HepG2 (cell line): Measurements from ENCODE around the gene KCNJ6. TPM values are rescaled to one million over a fixed set of nuclear protein-coding genes. Genes with fewer than 3 reads are reported as not detected.

Source experiments
- ATAC-seq: fragments of 200-7000 bp; cut with Tn5 transposase; 3 replicates; pipeline ENCODE4 v1.9.1; 2020; ENCODE audit warnings: mild to moderate bottlenecking, moderate library complexity
- BruUV-seq: library from RNA; stranded (reverse); fragments of 400-500 nt; replicated peaks from 2 replicates; lab custom pipeline; 2021; lab: Mats Ljungman, UMichigan
- CTCF ChIA-PET: fragments of 300-600 bp; formaldehyde crosslinking; extraction: SDS; loops from one replicate; lab custom pipeline; 2021; ENCODE audit warnings: low total read pairs, inconsistent platforms, low intra/inter-chr PET ratio; lab: Yijun Ruan, JAX
- POLR2A ChIA-PET: fragments of 350-600 bp; sonication (Branson Sonifier 250); formaldehyde crosslinking; loops from one replicate; lab custom pipeline; 2020; ENCODE audit warnings: antibody characterized with exemption, inconsistent platforms; lab: Yijun Ruan, JAX
- DNase-seq: peaks from one replicate; pipeline ENCODE4 v3.0.0-alpha.2; 2015; ENCODE audit warnings: low spot score
- FAIRE-seq: peaks from 3 replicates; lab custom pipeline; 2011; peaks lifted over from hg19 to GRCh38; lab: Jason Lieb, UNC
- H2AFZ ChIP-seq: one replicate; pipeline ENCODE4 v1.6.1; 2011; ENCODE audit warnings: low read length, inconsistent platforms
- H3K27ac ChIP-seq: fragments of 300-600 bp; 3 replicates; pipeline ENCODE4 v1.8.0; 2011; ENCODE audit warnings: mixed run types, mild to moderate bottlenecking, mixed read lengths, low read length, inconsistent platforms; ENCODE audit not compliant: insufficient read depth; ENCODE audit errors: extremely low read length
- H3K27me3 ChIP-seq, 2 experiments: fragments of 200-600 bp in 1 of 2; 2 replicates in 1 of 2; 3 replicates in 1 of 2; pipeline versions ENCODE4 v1.6.0 to v1.8.0; 2011; ENCODE audit warnings: low read length in 2 of 2, mild to moderate bottlenecking in 2 of 2, moderate library complexity in 2 of 2, inconsistent platforms in 1 of 2; ENCODE audit not compliant: insufficient read depth in 2 of 2, control insufficient read depth in 1 of 2
- H3K36me3 ChIP-seq, 2 experiments: fragments of 200-600 bp in 1 of 2; replicated peaks in 1 of 2; 2 replicates in 1 of 2; 3 replicates in 1 of 2; pipeline versions ENCODE4 v1.5.1 to v1.8.0; 2011; ENCODE audit warnings: low read length in 2 of 2, inconsistent platforms in 1 of 2; ENCODE audit not compliant: insufficient read depth in 2 of 2, control insufficient read depth in 1 of 2
- H3K4me1 ChIP-seq: 2 replicates; pipeline ENCODE4 v1.5.1; 2012; ENCODE audit warnings: low read length, inconsistent platforms; ENCODE audit not compliant: insufficient read depth
- H3K4me2 ChIP-seq: 2 replicates; pipeline ENCODE4 v1.6.0; 2011; ENCODE audit warnings: low read depth, low read length, inconsistent platforms
- H3K4me3 ChIP-seq, 3 experiments: fragments of 200-600 bp in 1 of 3; sonication (generic), shearing (Covaris generic) in 1 of 3; replicated peaks in 1 of 3; 2 replicates each; pipeline ENCODE4 v1.5.1; 2011 to 2016; ENCODE audit warnings: low read length in 3 of 3, inconsistent platforms in 2 of 3, low read depth in 2 of 3, mild to moderate bottlenecking in 2 of 3, control low read depth in 1 of 3, mixed read lengths in 1 of 3; ENCODE audit not compliant: insufficient read depth in 1 of 3
- H3K79me2 ChIP-seq: one replicate; pipeline ENCODE4 v1.6.1; 2011; ENCODE audit warnings: low read length, inconsistent platforms; ENCODE audit not compliant: insufficient read depth
- H3K9ac ChIP-seq: 2 replicates; pipeline ENCODE4 v1.6.0; 2011; ENCODE audit warnings: mild to moderate bottlenecking, low read depth, low read length, inconsistent platforms; ENCODE audit not compliant: insufficient read depth
- H3K9me3 ChIP-seq: 2 replicates; pipeline ENCODE4 v1.5.1; 2012; ENCODE audit warnings: mild to moderate bottlenecking, low read length
- H4K20me1 ChIP-seq: 2 replicates; pipeline ENCODE4 v1.6.0; 2011; ENCODE audit warnings: inconsistent platforms, mild to moderate bottlenecking, low read length, moderate library complexity; ENCODE audit not compliant: insufficient read depth
- ATM ChIP-seq: fragments of 450-650 bp; IDR thresholded peaks from 2 replicates; pipeline ENCODE4 v1.7.1; 2017; ENCODE audit warnings: mild to moderate bottlenecking, borderline replicate concordance
- DR1 ChIP-seq: sonication (generic); formaldehyde crosslinking; IDR thresholded peaks from 2 replicates; pipeline ENCODE4 v1.8.0; 2021; ENCODE audit warnings: mild to moderate bottlenecking, missing genetic modification reagents, inconsistent platforms
- MATR3 ChIP-seq: sonication (generic); formaldehyde crosslinking; IDR thresholded peaks from 2 replicates; pipeline ENCODE4 v1.4.0; 2020; ENCODE audit warnings: missing genetic modification reagents
- MYNN ChIP-seq: sonication (generic); formaldehyde crosslinking; IDR thresholded peaks from 2 replicates; pipeline ENCODE4 v1.4.0; 2020; ENCODE audit warnings: mild to moderate bottlenecking, low read depth, missing genetic modification reagents
- NFIC ChIP-seq: IDR thresholded peaks from 2 replicates; pipeline ENCODE4 v1.6.1; 2012; ENCODE audit warnings: mild to moderate bottlenecking, low read length, inconsistent platforms
- SMARCE1 ChIP-seq: fragments of 450-650 bp; IDR thresholded peaks from 2 replicates; pipeline ENCODE4 v1.6.1; 2017; ENCODE audit warnings: borderline replicate concordance
- SNAPC2 ChIP-seq: sonication (generic); formaldehyde crosslinking; IDR thresholded peaks from 2 replicates; pipeline ENCODE4 v1.8.1; 2022; ENCODE audit warnings: mild to moderate bottlenecking, missing genetic modification reagents
- YY1 ChIP-seq: IDR thresholded peaks from 2 replicates; pipeline ENCODE4 v1.6.1; 2011; ENCODE audit warnings: low read length, low read depth, moderate library complexity, mild to moderate bottlenecking; ENCODE audit not compliant: insufficient read depth, insufficient replicate concordance
- ZNF382 ChIP-seq: sonication (generic); formaldehyde crosslinking; IDR thresholded peaks from 2 replicates; pipeline ENCODE4 v1.5.0; 2020; ENCODE audit warnings: missing genetic modification reagents, mild to moderate bottlenecking, borderline replicate concordance
- ZNF563 ChIP-seq: sonication (generic); formaldehyde crosslinking; IDR thresholded peaks from 2 replicates; pipeline ENCODE4 v1.8.0; 2022; ENCODE audit warnings: mild to moderate bottlenecking, moderate library complexity, missing genetic modification reagents
- ZNF768 ChIP-seq: sonication (generic); formaldehyde crosslinking; IDR thresholded peaks from 2 replicates; pipeline ENCODE4 v1.4.0; 2020; ENCODE audit warnings: missing genetic modification reagents
- WGBS: methylation state at CpG from one replicate; pipeline ENCODE4 v1.1.6; 2017; ENCODE audit warnings: low lambda C conversion rate; 5-methylcytosine and 5-hydroxymethylcytosine counted together
- in situ Hi-C: cut with HindIII; loops from 2 replicates; pipeline ENCODE4 v1.10.0; 2017; ENCODE audit warnings: low pct_unique_long_range_greater_than_20kb; ENCODE audit not compliant: extremely low pct_ligation_motif_present
- intact Hi-C: fragments of 100-400 bp; cut with micrococcal nuclease; formaldehyde crosslinking; loops from one replicate; pipeline ENCODE4 v1.10.0; 2022; ENCODE audit not compliant: unreplicated experiment
- polyA plus RNA-seq, 8 experiments: library from polyadenylated mRNA; depleted of rRNA in 3 of 8; stranded (reverse) in 7 of 8; unstranded in 1 of 8; fragments of >200 nt; fragmentation: Illumina TruSeq in 4 of 8; extraction: Trizol in 4 of 8; gene quantifications; 2 replicates each; pipeline versions ENCODE4 v1.2.1 to v1.2.3, GENCODE V29; 2011 to 2016; ENCODE audit warnings: low read depth in 4 of 8, missing spikeins in 1 of 8, mixed read lengths in 1 of 8; ENCODE audit not compliant: insufficient read depth in 1 of 8
- total RNA-seq, 5 experiments: library from RNA; depleted of rRNA; stranded (reverse); fragments of >200 nt; fragmentation: Illumina TruSeq; extraction: Trizol; gene quantifications; 2 replicates each; pipeline ENCODE4 v1.2.3, GENCODE V29; 2016; ENCODE audit warnings: low read depth in 1 of 5
- TF ChIP-seq, protein P1 (sequence below): sonication (generic); formaldehyde crosslinking; IDR thresholded peaks from 2 replicates; pipeline ENCODE4 v1.4.0; 2020; ENCODE audit warnings: missing genetic modification reagents
- TF ChIP-seq, protein P2 (sequence below): sonication (generic); formaldehyde crosslinking; conservative IDR thresholded peaks from 2 replicates; pipeline ENCODE4 v1.4.0; 2020; ENCODE audit warnings: missing genetic modification reagents
- TF ChIP-seq, protein P3 (sequence below): sonication (generic); formaldehyde crosslinking; IDR thresholded peaks from 2 replicates; pipeline ENCODE4 v1.5.0; 2020; ENCODE audit warnings: mild to moderate bottlenecking, missing genetic modification reagents, borderline replicate concordance

Gene KCNJ6
- total and polyA plus RNA-seq, 2 of the 13 experiments (the other 11 are each of a cell fraction or from before 2014, with no cell fraction given), result not detected

DNA sequence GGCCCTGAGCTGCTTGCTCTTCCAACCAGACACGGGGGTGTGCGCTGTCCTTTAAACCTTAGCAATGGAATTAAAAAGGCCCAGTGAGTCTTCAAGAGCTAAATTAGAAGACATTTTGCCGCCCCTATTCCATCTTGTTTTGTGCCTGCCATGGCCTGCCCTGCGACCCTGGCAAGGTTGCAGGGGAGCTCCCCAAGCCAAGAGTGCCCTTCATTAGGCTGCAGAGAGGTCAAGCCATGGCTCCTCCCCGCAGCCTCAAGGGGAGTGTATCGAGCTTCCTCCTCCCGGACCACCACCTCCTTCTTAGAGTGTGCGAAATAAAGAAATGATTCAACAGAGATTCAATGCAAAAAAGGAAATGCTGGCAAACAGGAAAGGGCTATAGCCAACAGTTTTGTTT is 293.5 kb downstream of the KCNJ6 start:
- ATAC-seq (no peak), DNase-seq (no peak), FAIRE-seq (no peak)
- 35% methylated on average over 7 of the region's 8 CpGs for WGBS
- BruUV-seq, result no TSS peak
- H3K9me3 ChIP-seq, result no peaks in the 10 kb centered on the region
- no peak overlapping the region for H3K27ac ChIP-seq
- no peak overlapping the region for H3K4me3 ChIP-seq
- no peak overlapping the region for H2AFZ ChIP-seq
- no peak overlapping the region for H3K9ac ChIP-seq
- POLR2A ChIA-PET, result no interaction called here
- H3K36me3 ChIP-seq, result no peaks in the 10 kb centered on the region
- H3K79me2 ChIP-seq, result no peaks in the 10 kb centered on the region
- CTCF ChIA-PET, result no interaction called here
- no peak overlapping the region for H3K4me2 ChIP-seq
- peaks cover 1 to 4% of the 10 kb centered on the region in 2 experiments; a peak in 1 of 5 replicates for H3K27me3 ChIP-seq
- in situ Hi-C loops, result no loop called here
- no peaks in the 10 kb centered on the region for H4K20me1 ChIP-seq
- H3K4me1 ChIP-seq, result no peaks in the 10 kb centered on the region
- intact Hi-C loops, result no loop called here
- TF ChIP-seq YY1 (no peak), ZNF563 (CRISPR knock-in tag) (no peak), SNAPC2 (CRISPR knock-in tag) (no peak), SMARCE1 (no peak), ATM (no peak), NFIC (no peak), MATR3 (no peak), ZNF768 (CRISPR knock-in tag) (no peak), MYNN (no peak), ZNF382 (no peak), DR1 (CRISPR knock-in tag) (no peak)
- TF ChIP-seq, protein P1, sequence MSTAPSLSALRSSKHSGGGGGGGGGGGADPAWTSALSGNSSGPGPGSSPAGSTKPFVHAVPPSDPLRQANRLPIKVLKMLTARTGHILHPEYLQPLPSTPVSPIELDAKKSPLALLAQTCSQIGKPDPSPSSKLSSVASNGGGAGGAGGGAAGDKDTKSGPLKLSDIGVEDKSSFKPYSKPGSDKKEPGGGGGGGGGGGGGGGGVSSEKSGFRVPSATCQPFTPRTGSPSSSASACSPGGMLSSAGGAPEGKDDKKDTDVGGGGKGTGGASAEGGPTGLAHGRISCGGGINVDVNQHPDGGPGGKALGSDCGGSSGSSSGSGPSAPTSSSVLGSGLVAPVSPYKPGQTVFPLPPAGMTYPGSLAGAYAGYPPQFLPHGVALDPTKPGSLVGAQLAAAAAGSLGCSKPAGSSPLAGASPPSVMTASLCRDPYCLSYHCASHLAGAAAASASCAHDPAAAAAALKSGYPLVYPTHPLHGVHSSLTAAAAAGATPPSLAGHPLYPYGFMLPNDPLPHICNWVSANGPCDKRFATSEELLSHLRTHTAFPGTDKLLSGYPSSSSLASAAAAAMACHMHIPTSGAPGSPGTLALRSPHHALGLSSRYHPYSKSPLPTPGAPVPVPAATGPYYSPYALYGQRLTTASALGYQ (CRISPR knock-in tag), result no peak
- TF ChIP-seq, protein P2, sequence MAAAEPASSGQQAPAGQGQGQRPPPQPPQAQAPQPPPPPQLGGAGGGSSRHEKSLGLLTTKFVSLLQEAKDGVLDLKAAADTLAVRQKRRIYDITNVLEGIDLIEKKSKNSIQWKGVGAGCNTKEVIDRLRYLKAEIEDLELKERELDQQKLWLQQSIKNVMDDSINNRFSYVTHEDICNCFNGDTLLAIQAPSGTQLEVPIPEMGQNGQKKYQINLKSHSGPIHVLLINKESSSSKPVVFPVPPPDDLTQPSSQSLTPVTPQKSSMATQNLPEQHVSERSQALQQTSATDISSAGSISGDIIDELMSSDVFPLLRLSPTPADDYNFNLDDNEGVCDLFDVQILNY (CRISPR knock-in tag), result no peak
- TF ChIP-seq, protein P3, sequence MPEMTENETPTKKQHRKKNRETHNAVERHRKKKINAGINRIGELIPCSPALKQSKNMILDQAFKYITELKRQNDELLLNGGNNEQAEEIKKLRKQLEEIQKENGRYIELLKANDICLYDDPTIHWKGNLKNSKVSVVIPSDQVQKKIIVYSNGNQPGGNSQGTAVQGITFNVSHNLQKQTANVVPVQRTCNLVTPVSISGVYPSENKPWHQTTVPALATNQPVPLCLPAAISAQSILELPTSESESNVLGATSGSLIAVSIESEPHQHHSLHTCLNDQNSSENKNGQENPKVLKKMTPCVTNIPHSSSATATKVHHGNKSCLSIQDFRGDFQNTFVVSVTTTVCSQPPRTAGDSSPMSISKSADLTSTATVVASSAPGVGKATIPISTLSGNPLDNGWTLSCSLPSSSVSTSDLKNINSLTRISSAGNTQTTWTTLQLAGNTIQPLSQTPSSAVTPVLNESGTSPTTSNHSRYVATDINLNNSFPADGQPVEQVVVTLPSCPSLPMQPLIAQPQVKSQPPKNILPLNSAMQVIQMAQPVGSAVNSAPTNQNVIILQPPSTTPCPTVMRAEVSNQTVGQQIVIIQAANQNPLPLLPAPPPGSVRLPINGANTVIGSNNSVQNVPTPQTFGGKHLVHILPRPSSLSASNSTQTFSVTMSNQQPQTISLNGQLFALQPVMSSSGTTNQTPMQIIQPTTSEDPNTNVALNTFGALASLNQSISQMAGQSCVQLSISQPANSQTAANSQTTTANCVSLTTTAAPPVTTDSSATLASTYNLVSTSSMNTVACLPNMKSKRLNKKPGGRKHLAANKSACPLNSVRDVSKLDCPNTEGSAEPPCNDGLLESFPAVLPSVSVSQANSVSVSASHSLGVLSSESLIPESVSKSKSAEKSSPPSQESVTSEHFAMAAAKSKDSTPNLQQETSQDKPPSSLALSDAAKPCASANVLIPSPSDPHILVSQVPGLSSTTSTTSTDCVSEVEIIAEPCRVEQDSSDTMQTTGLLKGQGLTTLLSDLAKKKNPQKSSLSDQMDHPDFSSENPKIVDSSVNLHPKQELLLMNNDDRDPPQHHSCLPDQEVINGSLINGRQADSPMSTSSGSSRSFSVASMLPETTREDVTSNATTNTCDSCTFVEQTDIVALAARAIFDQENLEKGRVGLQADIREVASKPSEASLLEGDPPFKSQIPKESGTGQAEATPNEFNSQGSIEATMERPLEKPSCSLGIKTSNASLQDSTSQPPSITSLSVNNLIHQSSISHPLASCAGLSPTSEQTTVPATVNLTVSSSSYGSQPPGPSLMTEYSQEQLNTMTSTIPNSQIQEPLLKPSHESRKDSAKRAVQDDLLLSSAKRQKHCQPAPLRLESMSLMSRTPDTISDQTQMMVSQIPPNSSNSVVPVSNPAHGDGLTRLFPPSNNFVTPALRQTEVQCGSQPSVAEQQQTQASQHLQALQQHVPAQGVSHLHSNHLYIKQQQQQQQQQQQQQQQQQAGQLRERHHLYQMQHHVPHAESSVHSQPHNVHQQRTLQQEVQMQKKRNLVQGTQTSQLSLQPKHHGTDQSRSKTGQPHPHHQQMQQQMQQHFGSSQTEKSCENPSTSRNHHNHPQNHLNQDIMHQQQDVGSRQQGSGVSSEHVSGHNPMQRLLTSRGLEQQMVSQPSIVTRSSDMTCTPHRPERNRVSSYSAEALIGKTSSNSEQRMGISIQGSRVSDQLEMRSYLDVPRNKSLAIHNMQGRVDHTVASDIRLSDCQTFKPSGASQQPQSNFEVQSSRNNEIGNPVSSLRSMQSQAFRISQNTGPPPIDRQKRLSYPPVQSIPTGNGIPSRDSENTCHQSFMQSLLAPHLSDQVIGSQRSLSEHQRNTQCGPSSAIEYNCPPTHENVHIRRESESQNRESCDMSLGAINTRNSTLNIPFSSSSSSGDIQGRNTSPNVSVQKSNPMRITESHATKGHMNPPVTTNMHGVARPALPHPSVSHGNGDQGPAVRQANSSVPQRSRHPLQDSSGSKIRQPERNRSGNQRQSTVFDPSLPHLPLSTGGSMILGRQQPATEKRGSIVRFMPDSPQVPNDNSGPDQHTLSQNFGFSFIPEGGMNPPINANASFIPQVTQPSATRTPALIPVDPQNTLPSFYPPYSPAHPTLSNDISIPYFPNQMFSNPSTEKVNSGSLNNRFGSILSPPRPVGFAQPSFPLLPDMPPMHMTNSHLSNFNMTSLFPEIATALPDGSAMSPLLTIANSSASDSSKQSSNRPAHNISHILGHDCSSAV, result no peak
